ENCODE results near the gene PLK5.

Gene PLK5

GRCh38 chr19:1549332-1549945 is 25.6 kb downstream of the PLK5 start:
- Histone ChIP-seq H3K4me3 (ENCODE audit: extremely low read depth, insufficient read depth, low read length, poor library complexity, severe bottlenecking) (no peak overlapping the region), H3K4me1 (ENCODE audit: control insufficient read depth, insufficient read depth, low read length, poor library complexity, severe bottlenecking) (no peaks in the 10 kb centered on the region), H3K9me3 (ENCODE audit: control insufficient read depth, low read length) (no peaks in the 10 kb centered on the region), H3K36me3 (ENCODE audit: control insufficient read depth, insufficient read depth, low read length) (peaks cover 4% of the 10 kb centered on the region), H3K27ac (ENCODE audit: low read depth, low read length, severe bottlenecking) (no peak overlapping the region)
- 83% methylated on average over 4 of the region's 4 CpGs for WGBS, 2 experiments (ENCODE audit: insufficient coverage in 2 of 2)

- 90 to 96% methylated on average over 11 to 13 of the region's 17 CpGs for WGBS, 2 experiments (ENCODE audit: insufficient coverage in 2 of 2)
- Histone ChIP-seq H3K4me3 (ENCODE audit: extremely low read depth, insufficient read depth, low read length, poor library complexity, severe bottlenecking) (no peak overlapping the region), H3K4me1 (ENCODE audit: control insufficient read depth, insufficient read depth, low read length, poor library complexity, severe bottlenecking) (no peaks in the 10 kb centered on the region), H3K27ac (ENCODE audit: low read depth, low read length, severe bottlenecking) (no peak overlapping the region), H3K36me3 (ENCODE audit: control insufficient read depth, insufficient read depth, low read length) (peaks cover 9% of the 10 kb centered on the region), H3K9me3 (ENCODE audit: control insufficient read depth, low read length) (no peaks in the 10 kb centered on the region)
Measured at GRCh38 chr19:1551068-1552040, 27.5 kb downstream of the PLK5 start.

GRCh38 chr19:1553415-1553814 is 29.5 kb downstream of the PLK5 start:
- Histone ChIP-seq H3K4me1 (ENCODE audit: control insufficient read depth, insufficient read depth, low read length, poor library complexity, severe bottlenecking) (no peaks in the 10 kb centered on the region), H3K27ac (ENCODE audit: low read depth, low read length, severe bottlenecking) (no peak overlapping the region), H3K9me3 (ENCODE audit: control insufficient read depth, low read length) (no peaks in the 10 kb centered on the region), H3K4me3 (ENCODE audit: extremely low read depth, insufficient read depth, low read length, poor library complexity, severe bottlenecking) (no peak overlapping the region), H3K36me3 (ENCODE audit: control insufficient read depth, insufficient read depth, low read length) (peaks cover 18% of the 10 kb centered on the region)
- 89% methylated on average over 9 to 10 of the region's 10 CpGs for whole genome bisulfite sequencing, 2 experiments (ENCODE audit: insufficient coverage in 2 of 2)

- Histone ChIP-seq H3K4me1 (ENCODE audit: control insufficient read depth, insufficient read depth, low read length, poor library complexity, severe bottlenecking) (no peaks in the 10 kb centered on the region), H3K4me3 (ENCODE audit: extremely low read depth, insufficient read depth, low read length, poor library complexity, severe bottlenecking) (no peak overlapping the region), H3K9me3 (ENCODE audit: control insufficient read depth, low read length) (no peaks in the 10 kb centered on the region), H3K27ac (ENCODE audit: low read depth, low read length, severe bottlenecking) (no peak overlapping the region), H3K36me3 (ENCODE audit: control insufficient read depth, insufficient read depth, low read length) (peaks cover 26% of the 10 kb centered on the region)
- WGBS, 2 experiments (ENCODE audit: insufficient coverage in 2 of 2): 95 to 97% methylated on average over 16 to 17 of the region's 24 CpGs
Measured at GRCh38 chr19:1554968-1555367, 31.1 kb downstream of the PLK5 start.

GRCh38 chr19:1555487-1556389 is 31.9 kb downstream of the PLK5 start:
- Histone ChIP-seq H3K9me3 (ENCODE audit: control insufficient read depth, low read length) (no peaks in the 10 kb centered on the region), H3K27ac (ENCODE audit: low read depth, low read length, severe bottlenecking) (no peak overlapping the region), H3K36me3 (ENCODE audit: control insufficient read depth, insufficient read depth, low read length) (peaks cover 34% of the 10 kb centered on the region), H3K4me1 (ENCODE audit: control insufficient read depth, insufficient read depth, low read length, poor library complexity, severe bottlenecking) (peaks cover under 1% of the 10 kb centered on the region), H3K4me3 (ENCODE audit: extremely low read depth, insufficient read depth, low read length, poor library complexity, severe bottlenecking) (no peak overlapping the region)
- WGBS, 2 experiments (ENCODE audit: insufficient coverage in 2 of 2): 96 to 97% methylated on average over 98 to 113 of the region's 121 CpGs

- WGBS, 2 experiments (ENCODE audit: insufficient coverage in 2 of 2): 97% methylated on average over 55 to 64 of the region's 66 CpGs
- H3K4me3 ChIP-seq (ENCODE audit: extremely low read depth, insufficient read depth, low read length, poor library complexity, severe bottlenecking): no peak overlapping the region
- no peaks in the 10 kb centered on the region for H3K9me3 ChIP-seq (ENCODE audit: control insufficient read depth, low read length)
- H3K27ac ChIP-seq (ENCODE audit: low read depth, low read length, severe bottlenecking): no peak overlapping the region
- peaks cover 42% of the 10 kb centered on the region for H3K36me3 ChIP-seq (ENCODE audit: control insufficient read depth, insufficient read depth, low read length)
- H3K4me1 ChIP-seq (ENCODE audit: control insufficient read depth, insufficient read depth, low read length, poor library complexity, severe bottlenecking): peaks cover 3% of the 10 kb centered on the region
Measured at GRCh38 chr19:1556390-1557070, 32.7 kb downstream of the PLK5 start.

GRCh38 chr19:1558552-1558951 is 34.7 kb downstream of the PLK5 start:
- Histone ChIP-seq H3K4me1 (ENCODE audit: control insufficient read depth, insufficient read depth, low read length, poor library complexity, severe bottlenecking) (peaks cover 3% of the 10 kb centered on the region), H3K27ac (ENCODE audit: low read depth, low read length, severe bottlenecking) (no peak overlapping the region), H3K9me3 (ENCODE audit: control insufficient read depth, low read length) (no peaks in the 10 kb centered on the region), H3K4me3 (ENCODE audit: extremely low read depth, insufficient read depth, low read length, poor library complexity, severe bottlenecking) (no peak overlapping the region), H3K36me3 (ENCODE audit: control insufficient read depth, insufficient read depth, low read length) (peaks cover 60% of the 10 kb centered on the region)
- 87 to 95% methylated on average over 9 to 12 of the region's 12 CpGs for WGBS, 2 experiments (ENCODE audit: insufficient coverage in 2 of 2)

GRCh38 chr19:1560286-1560882 is 36.5 kb downstream of the PLK5 start:
- WGBS, 2 experiments (ENCODE audit: insufficient coverage in 2 of 2): 86 to 94% methylated on average over 11 to 25 of the region's 25 CpGs
- Histone ChIP-seq H3K36me3 (ENCODE audit: control insufficient read depth, insufficient read depth, low read length) (peaks cover 68% of the 10 kb centered on the region), H3K4me1 (ENCODE audit: control insufficient read depth, insufficient read depth, low read length, poor library complexity, severe bottlenecking) (peaks cover 7% of the 10 kb centered on the region), H3K27ac (ENCODE audit: low read depth, low read length, severe bottlenecking) (no peak overlapping the region), H3K9me3 (ENCODE audit: control insufficient read depth, low read length) (no peaks in the 10 kb centered on the region), H3K4me3 (ENCODE audit: extremely low read depth, insufficient read depth, low read length, poor library complexity, severe bottlenecking) (no peak overlapping the region)

- Histone ChIP-seq H3K4me1 (ENCODE audit: control insufficient read depth, insufficient read depth, low read length, poor library complexity, severe bottlenecking) (peaks cover 11% of the 10 kb centered on the region), H3K4me3 (ENCODE audit: extremely low read depth, insufficient read depth, low read length, poor library complexity, severe bottlenecking) (no peak overlapping the region), H3K36me3 (ENCODE audit: control insufficient read depth, insufficient read depth, low read length) (peaks cover 75% of the 10 kb centered on the region), H3K9me3 (ENCODE audit: control insufficient read depth, low read length) (no peaks in the 10 kb centered on the region), H3K27ac (ENCODE audit: low read depth, low read length, severe bottlenecking) (no peak overlapping the region)
- 96% methylated on average over 14 to 17 of the region's 17 CpGs for WGBS, 2 experiments (ENCODE audit: insufficient coverage in 2 of 2)
Measured at GRCh38 chr19:1561236-1561842, 37.5 kb downstream of the PLK5 start.

Data from mesodermal cell (in vitro differentiated cells).